Stomach (tissue), 4 donors: ENCODE measurements around the gene HCAR1.

Experiments used
- POLR2A ChIP-seq, 4 donors: fragments of 450-650 bp; IDR thresholded peaks; one replicate each; pipeline ENCODE4 v1.6.1; 2016; ENCODE audit warnings: antibody characterized with exemption in 4 of 4, control low read depth in 2 of 4, mild to moderate bottlenecking in 1 of 4, moderate library complexity in 1 of 4
- POLR2AphosphoS5 ChIP-seq, 3 donors: sonication (generic); formaldehyde crosslinking; IDR thresholded peaks; one replicate each; pipeline ENCODE4 v1.6.1; 2016; ENCODE audit warnings: antibody characterized with exemption in 3 of 3
- TF ChIP-seq, protein P1 (sequence below), 7 experiments: fragments of 450-650 bp in 4 of 7; fragments of 200-600 bp in 3 of 7; sonication (generic) in 3 of 7; IDR thresholded peaks; one replicate each; pipeline ENCODE4 v1.5.1; 2016 to 2019; ENCODE audit warnings: antibody characterized with exemption in 7 of 7, control low read depth in 2 of 7, mild to moderate bottlenecking in 1 of 7

- TF ChIP-seq, protein P1, sequence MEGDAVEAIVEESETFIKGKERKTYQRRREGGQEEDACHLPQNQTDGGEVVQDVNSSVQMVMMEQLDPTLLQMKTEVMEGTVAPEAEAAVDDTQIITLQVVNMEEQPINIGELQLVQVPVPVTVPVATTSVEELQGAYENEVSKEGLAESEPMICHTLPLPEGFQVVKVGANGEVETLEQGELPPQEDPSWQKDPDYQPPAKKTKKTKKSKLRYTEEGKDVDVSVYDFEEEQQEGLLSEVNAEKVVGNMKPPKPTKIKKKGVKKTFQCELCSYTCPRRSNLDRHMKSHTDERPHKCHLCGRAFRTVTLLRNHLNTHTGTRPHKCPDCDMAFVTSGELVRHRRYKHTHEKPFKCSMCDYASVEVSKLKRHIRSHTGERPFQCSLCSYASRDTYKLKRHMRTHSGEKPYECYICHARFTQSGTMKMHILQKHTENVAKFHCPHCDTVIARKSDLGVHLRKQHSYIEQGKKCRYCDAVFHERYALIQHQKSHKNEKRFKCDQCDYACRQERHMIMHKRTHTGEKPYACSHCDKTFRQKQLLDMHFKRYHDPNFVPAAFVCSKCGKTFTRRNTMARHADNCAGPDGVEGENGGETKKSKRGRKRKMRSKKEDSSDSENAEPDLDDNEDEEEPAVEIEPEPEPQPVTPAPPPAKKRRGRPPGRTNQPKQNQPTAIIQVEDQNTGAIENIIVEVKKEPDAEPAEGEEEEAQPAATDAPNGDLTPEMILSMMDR (IDR thresholded peaks at IDR 0.05) = no peak
- TF ChIP-seq POLR2AphosphoS5 (IDR thresholded peaks at IDR 0.05) = no peak
- no peak for TF ChIP-seq POLR2A (IDR thresholded peaks at IDR 0.05)
Observed at GRCh38 chr12:122686538-122686937, 44.1 kb downstream of the HCAR1 start.
